ENCODE results near the gene RAB3GAP2. TPM values are rescaled to one million over a fixed set of nuclear protein-coding genes. Genes with fewer than 3 reads are reported as not detected.

RAB3GAP2 gene, protein sequence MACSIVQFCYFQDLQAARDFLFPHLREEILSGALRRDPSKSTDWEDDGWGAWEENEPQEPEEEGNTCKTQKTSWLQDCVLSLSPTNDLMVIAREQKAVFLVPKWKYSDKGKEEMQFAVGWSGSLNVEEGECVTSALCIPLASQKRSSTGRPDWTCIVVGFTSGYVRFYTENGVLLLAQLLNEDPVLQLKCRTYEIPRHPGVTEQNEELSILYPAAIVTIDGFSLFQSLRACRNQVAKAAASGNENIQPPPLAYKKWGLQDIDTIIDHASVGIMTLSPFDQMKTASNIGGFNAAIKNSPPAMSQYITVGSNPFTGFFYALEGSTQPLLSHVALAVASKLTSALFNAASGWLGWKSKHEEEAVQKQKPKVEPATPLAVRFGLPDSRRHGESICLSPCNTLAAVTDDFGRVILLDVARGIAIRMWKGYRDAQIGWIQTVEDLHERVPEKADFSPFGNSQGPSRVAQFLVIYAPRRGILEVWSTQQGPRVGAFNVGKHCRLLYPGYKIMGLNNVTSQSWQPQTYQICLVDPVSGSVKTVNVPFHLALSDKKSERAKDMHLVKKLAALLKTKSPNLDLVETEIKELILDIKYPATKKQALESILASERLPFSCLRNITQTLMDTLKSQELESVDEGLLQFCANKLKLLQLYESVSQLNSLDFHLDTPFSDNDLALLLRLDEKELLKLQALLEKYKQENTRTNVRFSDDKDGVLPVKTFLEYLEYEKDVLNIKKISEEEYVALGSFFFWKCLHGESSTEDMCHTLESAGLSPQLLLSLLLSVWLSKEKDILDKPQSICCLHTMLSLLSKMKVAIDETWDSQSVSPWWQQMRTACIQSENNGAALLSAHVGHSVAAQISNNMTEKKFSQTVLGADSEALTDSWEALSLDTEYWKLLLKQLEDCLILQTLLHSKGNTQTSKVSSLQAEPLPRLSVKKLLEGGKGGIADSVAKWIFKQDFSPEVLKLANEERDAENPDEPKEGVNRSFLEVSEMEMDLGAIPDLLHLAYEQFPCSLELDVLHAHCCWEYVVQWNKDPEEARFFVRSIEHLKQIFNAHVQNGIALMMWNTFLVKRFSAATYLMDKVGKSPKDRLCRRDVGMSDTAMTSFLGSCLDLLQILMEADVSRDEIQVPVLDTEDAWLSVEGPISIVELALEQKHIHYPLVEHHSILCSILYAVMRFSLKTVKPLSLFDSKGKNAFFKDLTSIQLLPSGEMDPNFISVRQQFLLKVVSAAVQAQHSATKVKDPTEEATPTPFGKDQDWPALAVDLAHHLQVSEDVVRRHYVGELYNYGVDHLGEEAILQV (N-terminal part only)
- 10 to 100 TPM; 47.3 to 52.7 (median 51.5) TPM for total RNA-seq
- total RNA-seq (2013), result 53.5 TPM

DNA sequence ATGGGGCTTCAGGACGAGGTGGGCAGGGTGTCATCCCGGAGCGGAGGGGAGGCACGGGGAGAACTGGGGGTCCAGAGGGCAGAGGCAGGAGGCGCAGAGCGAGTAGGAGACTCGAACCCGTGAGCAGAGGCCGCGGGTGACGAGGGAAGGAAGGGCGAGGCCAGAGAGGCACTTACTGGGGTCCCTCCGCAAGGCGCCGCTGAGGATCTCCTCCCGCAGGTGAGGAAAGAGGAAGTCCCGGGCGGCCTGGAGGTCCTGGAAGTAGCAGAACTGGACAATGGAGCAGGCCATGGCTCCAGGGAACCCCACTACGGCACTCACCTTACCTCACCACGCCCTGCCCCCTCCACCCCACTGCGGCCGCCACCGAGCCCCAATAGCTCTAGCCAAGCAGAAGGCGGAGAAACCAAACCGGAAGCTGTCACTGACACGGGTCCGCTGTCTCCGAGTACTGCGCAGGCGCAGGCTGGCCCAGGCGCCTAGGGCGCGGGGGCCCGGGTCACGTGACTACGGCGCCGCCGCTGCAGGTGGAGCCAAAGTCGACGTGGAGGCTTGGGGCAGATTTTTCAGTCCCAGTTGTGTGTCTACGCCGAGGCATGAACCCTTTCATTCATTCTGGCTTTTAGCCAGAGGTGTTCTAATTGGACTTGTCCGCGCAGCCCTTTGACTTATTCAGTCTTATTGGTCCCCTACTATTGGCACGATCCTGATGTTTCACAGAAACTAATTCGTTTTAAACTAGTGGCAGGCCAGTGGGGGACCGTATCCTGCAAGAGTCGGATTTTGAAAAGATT, at the start of gene RAB3GAP2:
RAB3GAP2 (minus strand) TSS at position 407 of the 794 bp plus-strand sequence; CDS start at position 291, 116 bp downstream.
- Mint-ChIP-seq H3K36me3 (no peaks in the 10 kb centered on the region), H3K27me3 (ENCODE audit: low read depth in 2 of 2) (peaks cover 23 to 25% of the 10 kb centered on the region in 2 donors), H3K4me1 (peaks cover 17 to 20% of the 10 kb centered on the region in 2 donors), H3K4me3 (no peak within 1 kb of the TSS), H3K9me3 (no peaks in the 10 kb centered on the region), H3K27ac (no peak within 1 kb of the TSS)
- DNase-seq (peak; percentile 95 to 99), ATAC-seq (peak; percentile 94 to 97 (median 95))
- H3K4me3 ChIP-seq (ENCODE audit: low read length), result peak within 1 kb of the TSS; percentile 93
- peak within 1 kb of the TSS; percentile 91 for H3K27ac ChIP-seq (ENCODE audit: low read length)
- H3K36me3 ChIP-seq (ENCODE audit: control insufficient read depth, insufficient read depth, low read length), result peaks cover 5% of the 10 kb centered on the region
- no peaks in the 10 kb centered on the region for H3K27me3 ChIP-seq (ENCODE audit: control insufficient read depth, insufficient read depth, low read length)
- no peak for TF ChIP-seq CTCF (IDR thresholded peaks at IDR 0.05)
- peaks cover 10% of the 10 kb centered on the region for H3K4me1 ChIP-seq (ENCODE audit: control insufficient read depth, insufficient read depth, low read length)
- under 1% methylated on average over 49 of the region's 49 CpGs for WGBS (ENCODE audit: insufficient coverage)
- intact Hi-C loops (cut with micrococcal nuclease), result loop anchor here (2.0 kb wide), 1 partner anchor 225 kb away; the partner anchor contains the start of gene EPRS1
- no peaks in the 10 kb centered on the region for H3K9me3 ChIP-seq (ENCODE audit: control insufficient read depth, insufficient read depth, low read length)

DNA sequence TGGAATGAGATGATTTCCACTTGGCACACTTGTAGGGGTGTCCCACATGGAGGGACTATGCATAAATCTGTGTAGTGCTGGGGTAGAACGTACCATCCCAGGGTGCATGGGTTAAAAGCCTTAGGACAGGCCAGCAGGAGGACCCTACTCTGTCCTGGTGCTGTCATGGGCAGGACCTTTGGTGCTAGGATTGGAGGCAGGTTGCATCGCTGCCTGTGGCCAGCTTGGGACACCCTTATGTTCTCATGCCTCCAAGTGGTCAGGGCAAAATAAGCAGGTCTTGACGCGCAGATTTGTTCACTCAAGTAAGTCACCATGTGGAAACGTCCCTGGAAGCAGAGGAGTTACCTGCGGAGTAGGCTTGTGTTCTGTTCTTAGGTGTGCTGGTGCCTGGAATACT, 49.5 kb upstream of the RAB3GAP2 start:
- DNase-seq (no peak), ATAC-seq (peak in 1 of 3 donors; percentile 29)
- Histone ChIP-seq H3K36me3 (ENCODE audit: control insufficient read depth, insufficient read depth, low read length) (no peaks in the 10 kb centered on the region), H3K4me1 (ENCODE audit: control insufficient read depth, insufficient read depth, low read length) (no peaks in the 10 kb centered on the region), H3K27me3 (ENCODE audit: control insufficient read depth, insufficient read depth, low read length) (no peaks in the 10 kb centered on the region), H3K9me3 (ENCODE audit: control insufficient read depth, insufficient read depth, low read length) (no peaks in the 10 kb centered on the region), H3K27ac (ENCODE audit: low read length) (no peak overlapping the region), H3K4me3 (ENCODE audit: low read length) (no peak overlapping the region)
- Mint-ChIP-seq H3K4me3 (no peak overlapping the region), H3K36me3 (no peaks in the 10 kb centered on the region), H3K4me1 (no peaks in the 10 kb centered on the region), H3K27me3 (ENCODE audit: low read depth in 2 of 2) (peaks cover 12 to 18% of the 10 kb centered on the region in 2 donors), H3K27ac (no peak overlapping the region), H3K9me3 (no peaks in the 10 kb centered on the region)
- intact Hi-C loops (cut with micrococcal nuclease), result no loop called here
- WGBS (ENCODE audit: insufficient coverage), result 93% methylated on average over 6 of the region's 6 CpGs
- no peak for TF ChIP-seq CTCF (IDR thresholded peaks at IDR 0.05)

DNA sequence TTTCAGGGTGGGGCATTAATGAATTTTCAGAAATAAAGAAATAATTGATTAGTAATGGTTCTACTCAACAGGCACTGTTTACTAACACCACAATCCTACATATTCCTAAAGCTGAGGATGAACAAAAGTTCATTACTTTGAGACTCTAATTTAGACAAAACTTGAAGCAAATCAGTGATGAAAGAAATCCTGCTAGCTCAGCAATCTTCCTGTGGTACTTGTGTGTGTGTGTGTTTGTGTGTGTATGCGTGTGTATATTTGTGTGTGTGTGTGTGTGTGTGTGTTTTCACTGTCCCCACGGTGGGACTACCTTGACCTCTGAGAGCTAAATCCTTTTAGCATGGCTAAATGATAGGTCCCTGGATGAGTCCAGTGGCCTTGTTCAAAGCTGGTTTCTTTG, 48.5 kb upstream of the RAB3GAP2 start:
- Histone ChIP-seq H3K4me3 (ENCODE audit: low read length) (no peak overlapping the region), H3K27ac (ENCODE audit: low read length) (no peak overlapping the region), H3K9me3 (ENCODE audit: control insufficient read depth, insufficient read depth, low read length) (no peaks in the 10 kb centered on the region), H3K4me1 (ENCODE audit: control insufficient read depth, insufficient read depth, low read length) (no peaks in the 10 kb centered on the region), H3K27me3 (ENCODE audit: control insufficient read depth, insufficient read depth, low read length) (no peaks in the 10 kb centered on the region), H3K36me3 (ENCODE audit: control insufficient read depth, insufficient read depth, low read length) (no peaks in the 10 kb centered on the region)
- DNase-seq (no peak), ATAC-seq (no peak)
- WGBS (ENCODE audit: insufficient coverage), result 72% methylated on average over 2 of the region's 2 CpGs
- intact Hi-C loops (cut with micrococcal nuclease), result no loop called here
- Mint-ChIP-seq H3K27ac (no peak overlapping the region), H3K9me3 (no peaks in the 10 kb centered on the region), H3K27me3 (ENCODE audit: low read depth in 2 of 2) (peaks cover 12 to 16% of the 10 kb centered on the region in 2 donors), H3K36me3 (no peaks in the 10 kb centered on the region), H3K4me3 (no peak overlapping the region), H3K4me1 (no peaks in the 10 kb centered on the region)
- TF ChIP-seq CTCF (IDR thresholded peaks at IDR 0.05), result no peak
